HG03135 (cell line): Measurements from ENCODE around the gene LACRT.
"Not testable (repeated sequence)": the region's sequence is repeated elsewhere in the genome, so short reads cannot be mapped to it uniquely, and the experiment has no call there.

Source experiments
- ATAC-seq: cut with Tn5 transposase; IDR thresholded peaks from one replicate; pipeline ENCODE4 v1.9.1; 2021; ENCODE audit warnings: mild to moderate bottlenecking, moderate library complexity; ENCODE audit not compliant: unreplicated experiment

Gene LACRT, protein sequence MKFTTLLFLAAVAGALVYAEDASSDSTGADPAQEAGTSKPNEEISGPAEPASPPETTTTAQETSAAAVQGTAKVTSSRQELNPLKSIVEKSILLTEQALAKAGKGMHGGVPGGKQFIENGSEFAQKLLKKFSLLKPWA

DNA sequence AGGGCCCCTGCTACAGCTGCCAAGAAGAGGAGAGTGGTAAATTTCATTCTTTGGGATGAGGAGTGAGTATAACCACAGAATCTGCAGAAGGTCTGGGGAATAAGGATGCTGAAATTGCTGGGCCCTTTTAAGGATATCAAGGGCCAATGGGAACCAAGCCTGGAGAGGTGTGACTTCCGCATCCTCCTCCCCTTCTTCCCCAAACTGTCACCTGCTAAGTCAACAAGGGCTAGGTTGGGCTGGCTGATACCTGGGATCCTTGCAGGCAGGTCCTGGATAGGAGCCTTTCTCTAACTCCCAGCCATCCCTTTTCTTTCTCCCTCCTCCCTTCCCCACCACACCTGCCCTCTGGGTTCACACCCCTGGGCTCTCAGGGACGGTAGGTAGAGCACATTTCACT is at the start of gene LACRT:
Gene LACRT, minus strand, starts transcription at position 101 of the 400 bp plus-strand sequence. Its CDS starts 54 bp downstream, at position 47.
- ATAC-seq, result no peak

DNA sequence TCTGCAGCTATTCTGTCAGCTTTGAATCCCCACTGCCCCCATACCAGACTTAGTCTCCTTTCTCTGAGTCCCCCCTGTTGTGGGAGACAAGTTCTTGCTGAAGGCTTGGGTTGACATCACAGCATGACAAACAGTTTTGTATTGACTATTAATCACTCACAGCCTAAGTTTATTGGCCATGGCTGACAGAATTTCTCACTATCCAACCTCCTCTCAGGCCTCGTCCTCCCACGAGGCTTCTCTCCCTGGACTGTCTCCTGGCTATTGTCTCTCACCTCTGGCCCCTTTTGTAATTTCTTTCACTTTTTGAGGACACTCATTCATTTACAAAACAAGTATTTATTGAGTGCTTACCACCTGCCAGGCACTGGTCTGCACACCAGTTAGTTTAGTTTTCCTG is 48.7 kb upstream of the LACRT start:
- no peak for ATAC-seq

DNA sequence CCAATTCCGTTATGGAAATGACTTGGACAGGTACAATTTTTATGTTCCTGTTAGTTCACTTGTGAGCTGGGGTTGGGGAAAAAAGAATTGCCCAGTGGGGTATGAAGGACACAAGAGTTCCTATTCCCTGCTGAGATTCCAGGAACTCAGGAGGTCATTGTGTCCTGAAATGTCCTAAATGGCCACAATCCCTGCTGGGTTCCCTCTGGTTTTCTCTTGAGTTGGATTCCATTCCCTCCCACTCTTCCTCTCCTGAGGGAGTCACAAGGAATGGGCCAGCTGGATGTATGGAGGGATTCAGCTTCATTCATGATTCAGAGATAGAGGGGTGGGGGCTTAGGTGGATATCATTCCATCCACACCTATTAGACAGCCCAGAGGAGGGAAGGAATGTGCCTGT is 48.0 kb upstream of the LACRT start:
- no peak for ATAC-seq

DNA sequence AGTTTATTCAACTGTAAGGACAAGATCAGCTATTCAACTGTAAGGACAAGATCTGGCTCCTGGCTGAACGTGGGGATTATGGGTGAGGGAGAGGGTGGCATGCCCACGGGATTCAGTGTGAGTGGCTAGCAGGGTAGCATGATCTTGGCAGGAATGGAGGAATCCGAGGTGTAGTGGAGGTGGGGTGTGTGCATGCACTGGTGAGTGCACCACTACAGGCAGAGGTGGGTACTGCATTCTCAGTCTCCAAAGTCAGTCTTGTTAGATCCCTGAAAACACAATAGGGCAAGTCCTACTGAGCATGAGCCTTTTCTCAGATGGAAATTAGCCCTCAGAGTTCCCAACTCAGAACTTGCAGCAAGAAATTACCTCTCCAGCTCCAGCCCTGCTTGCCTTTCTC is 45.7 kb upstream of the LACRT start:
- ATAC-seq, result peak; percentile 66

DNA sequence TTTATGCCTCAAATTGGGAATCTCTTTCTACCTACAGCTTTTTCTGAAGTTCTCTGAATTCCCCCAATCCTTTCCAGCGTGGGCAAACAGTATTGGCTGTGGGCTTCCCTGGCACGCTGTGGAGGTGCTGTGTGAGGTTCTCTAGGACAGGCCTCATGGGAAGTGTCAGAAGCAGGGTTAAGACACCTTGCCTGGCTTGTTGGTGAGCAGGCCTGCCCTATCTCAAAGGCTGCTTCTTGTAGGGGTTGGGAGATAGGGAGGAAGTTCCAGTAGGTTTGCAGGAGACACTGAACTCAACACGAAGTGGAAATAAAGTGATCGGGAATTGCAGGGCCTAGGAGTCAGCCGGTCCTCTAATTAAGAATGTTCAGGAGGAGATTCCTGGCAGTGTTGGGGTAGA is 43.4 kb upstream of the LACRT start:
- no peak for ATAC-seq

DNA sequence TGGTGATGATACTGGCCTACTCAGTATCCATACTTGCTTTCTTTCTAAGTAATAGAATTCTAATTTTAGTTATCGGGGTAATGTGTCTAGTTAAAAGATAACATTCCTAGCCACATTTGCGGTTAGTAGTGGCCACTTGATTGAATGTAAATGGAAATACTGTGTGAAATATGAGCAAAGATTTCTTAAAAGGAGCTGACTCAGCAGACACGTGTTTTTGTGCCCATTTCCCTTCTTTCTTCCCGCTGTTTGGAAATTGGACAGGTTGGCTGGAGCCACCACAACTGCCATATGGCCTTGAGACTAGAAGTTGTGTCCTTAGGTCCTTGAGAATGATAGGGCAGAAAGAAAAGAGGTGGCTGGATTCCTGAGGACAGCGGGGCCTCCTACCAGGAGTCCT is 33.2 kb upstream of the LACRT start:
- no peak for ATAC-seq

DNA sequence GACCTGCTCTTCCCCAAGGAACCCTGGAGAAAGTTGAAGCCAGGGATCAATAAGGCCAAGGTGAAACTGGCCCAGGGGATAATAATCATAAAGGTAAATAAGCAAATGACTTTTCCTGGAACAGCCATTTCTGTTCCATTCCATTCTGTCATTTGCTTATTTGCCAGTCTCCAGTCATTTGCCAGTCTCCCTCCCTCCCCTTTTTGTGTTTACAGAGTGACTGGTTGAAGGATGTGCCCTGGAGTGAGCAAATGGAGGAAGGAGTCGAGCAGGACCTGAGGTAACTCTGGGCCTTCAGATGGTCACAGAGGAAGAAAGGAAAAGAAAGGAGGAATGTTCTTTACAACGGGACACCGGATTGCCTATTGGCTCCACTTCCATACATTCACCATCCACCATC is 31.3 kb upstream of the LACRT start:
- no peak for ATAC-seq

DNA sequence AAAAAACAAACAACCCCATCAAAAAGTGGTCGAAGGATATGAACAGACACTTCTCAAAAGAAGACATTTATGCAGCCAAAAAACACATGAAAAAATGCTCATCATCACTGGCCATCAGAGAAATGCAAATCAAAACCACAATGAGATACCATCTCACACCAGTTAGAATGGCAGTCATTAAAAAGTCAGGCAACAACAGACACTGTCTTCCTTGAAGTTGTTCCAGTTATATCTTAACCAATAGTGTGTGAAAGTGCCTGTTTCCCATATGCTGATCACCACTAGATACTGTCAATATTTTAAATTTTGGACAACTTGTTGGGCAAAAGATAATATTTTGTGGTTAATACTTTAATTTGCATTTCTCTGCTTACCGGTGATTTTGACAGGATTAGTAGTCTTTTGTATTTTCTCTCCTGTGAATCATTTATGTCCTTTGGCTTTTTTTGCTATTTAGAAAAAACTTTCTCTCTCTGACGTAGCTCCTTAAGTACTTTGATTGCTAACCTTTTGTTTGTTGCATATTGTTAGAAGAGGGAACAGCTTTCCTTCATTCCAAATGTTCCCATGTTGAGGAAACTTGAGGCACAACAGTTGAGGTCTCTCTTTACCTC is 30.4 kb upstream of the LACRT start:
- not testable (repeated sequence) for ATAC-seq

DNA sequence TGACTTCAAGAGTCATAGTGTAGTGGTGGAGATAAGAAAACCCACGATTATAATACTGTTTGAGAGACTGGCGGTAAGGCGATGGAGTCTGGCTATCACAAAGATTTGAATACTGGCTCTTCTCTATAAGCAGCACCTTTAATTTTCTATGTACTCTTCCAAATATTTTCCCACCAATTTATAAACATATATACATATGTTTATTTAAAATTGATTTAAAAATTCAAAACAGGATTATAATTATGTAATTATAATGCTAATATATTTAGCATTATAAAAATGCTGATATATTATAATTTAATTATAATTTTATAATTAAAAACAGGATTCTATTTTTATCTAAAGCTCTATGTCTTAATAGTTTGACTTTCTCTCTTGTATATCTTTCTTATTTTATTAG is 28.9 kb upstream of the LACRT start:
- no peak for ATAC-seq

DNA sequence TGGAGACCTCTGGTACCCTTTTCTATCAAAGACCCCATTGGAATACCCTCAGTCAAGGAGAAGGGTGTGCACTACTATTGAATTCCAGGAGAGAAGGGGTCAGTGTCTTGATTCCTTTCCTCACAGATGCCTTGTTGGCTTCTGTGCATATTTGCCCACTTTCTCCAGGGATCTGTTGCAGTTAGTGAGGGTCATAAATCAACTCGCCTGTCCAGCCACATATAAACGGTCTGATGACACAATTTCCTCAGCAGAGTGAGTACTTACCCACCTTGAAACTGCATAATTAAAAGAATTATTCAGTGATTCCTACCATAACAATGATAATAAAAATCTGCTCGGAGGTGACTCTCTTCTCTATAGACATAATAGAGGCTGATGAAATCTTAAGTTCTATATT is 27.3 kb upstream of the LACRT start:
- no peak for ATAC-seq

DNA sequence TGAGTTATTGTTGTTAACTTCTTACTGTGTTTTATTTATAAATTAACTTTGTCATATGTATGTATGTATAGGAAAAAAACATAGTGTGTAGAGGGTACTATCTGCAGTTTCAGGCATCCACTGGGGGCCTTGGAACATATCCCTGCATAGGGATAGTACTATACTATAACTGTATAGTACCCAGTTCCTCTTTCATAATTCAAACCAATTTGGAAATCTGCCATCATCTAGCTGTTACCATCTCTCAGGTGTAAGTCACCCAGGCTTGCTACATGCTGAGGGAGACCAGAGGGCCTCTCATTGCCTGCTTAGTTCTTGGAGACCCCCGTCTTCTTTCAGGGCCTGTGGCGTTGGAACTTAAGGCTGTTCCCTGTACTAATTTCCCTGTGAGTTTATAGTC is 26.4 kb upstream of the LACRT start:
- ATAC-seq, result no peak

DNA sequence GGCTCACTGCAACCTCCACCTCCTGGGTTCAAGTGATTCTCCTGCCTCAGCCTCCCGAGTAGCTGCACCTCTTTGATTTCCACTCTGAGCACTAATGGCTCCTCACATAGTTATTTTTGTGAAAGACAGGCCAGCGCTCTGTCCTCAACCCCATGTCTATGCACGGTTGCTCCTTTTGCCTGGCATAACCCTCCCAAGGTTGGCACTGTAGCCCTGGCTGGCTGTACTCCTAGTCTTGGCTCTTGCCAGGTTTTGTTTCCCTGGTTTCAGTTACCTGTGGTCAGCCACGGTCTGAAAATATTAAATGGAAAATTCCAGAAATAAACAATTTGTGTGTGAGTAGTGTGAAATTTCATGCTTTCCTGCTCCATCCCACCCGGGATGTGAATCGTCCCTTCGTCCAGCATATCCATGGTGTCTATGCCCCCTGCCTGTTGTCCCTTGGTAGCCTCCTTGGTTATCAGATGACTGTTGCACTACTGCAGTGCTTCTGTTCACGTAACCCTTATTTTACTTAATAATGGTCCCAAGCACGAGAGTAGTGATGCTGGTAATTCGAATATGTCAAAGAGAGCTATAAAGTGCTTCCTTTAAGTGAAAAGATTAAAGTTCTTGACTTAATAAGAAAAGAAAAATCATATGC is 25.7 kb upstream of the LACRT start:
- no peak for ATAC-seq

DNA sequence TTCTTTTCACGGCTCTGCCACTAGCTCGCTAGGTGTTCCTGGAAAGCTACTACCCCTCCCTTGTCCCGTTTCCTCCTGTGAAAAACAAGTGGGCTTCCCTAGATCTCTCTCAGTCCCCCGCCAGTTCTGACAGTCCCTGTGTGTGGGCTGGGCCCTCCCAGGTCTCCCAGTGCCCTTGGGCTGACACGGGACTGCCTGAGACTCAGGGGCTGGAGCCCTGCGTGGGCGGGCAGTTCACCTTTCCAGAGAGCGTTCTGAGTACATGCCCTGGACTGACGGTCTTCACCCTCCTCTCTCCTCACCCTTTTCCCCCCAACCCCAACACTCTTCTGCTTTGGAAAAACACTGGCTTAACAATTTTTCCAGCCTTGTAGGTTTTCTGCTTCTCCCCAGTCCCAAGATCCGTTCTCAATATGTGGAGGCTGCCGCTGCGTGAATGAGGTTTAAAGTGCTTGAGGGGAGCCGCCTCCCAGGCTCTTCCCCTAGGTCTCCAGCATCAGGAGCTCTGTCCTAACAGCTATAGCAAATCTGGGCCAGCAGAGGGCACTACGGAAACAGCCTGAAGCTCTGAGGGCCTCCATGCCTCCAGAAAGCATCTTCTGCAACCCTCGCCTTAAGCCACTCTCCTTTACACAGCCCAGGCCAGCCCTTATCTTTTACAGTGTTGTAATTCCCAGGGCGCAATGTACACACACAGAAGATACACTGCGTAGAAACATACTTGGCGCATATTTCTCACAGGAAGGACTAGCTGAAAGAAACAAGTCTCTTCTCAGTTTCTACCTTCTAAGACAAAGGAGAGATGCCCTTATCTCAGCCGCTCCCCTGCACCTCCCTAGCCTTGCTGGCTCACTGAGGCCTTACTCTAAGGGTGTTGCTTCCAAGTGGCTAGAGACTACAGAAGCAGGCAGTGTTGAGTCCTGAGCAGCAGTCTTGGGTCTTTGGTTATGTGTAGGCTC is 23.9 kb upstream of the LACRT start:
- ATAC-seq, result peak; percentile 65

DNA sequence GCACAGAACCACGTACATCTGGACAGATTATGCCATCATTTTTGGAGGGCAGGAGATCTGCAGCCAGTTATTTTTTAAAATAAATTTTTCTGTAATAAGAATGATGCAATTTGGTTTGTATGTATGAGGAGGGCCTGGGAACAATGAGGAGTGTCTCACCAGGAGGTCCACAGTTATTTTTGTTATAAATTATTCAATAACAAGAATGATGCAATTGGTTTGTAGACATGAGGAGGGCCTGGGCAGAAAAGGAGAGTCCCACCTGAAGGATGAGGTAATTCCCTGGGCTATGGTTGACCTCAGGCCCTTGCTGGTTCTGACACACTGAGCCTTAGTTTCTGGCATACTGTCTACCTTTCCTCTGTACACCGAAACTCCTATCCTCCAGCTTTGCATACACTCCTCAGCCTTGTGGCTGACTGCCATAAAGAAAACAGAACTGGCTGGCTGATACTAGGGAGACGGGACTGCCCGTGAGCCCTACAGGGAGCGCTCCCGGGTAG is 22.5 kb upstream of the LACRT start:
- ATAC-seq, result no peak

DNA sequence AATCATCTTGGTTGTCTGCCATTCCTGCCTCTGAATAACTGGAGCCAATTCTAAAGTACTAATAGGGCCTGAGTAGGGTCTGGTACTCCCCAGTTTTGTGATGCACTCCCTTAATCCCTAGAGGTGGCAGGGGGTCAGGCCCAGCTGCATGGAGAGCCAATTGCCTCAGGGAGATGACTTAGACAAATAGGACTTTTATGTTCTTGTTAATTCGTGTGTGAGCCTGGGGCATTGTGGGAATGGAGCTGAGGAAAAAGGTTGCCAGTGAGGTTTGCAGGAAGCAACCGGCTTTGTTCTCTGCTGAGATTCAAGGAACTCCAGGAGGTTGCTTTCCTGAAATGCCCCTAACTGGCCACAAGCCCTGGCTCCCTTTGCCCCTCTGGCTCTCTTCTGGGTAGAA is 20.2 kb upstream of the LACRT start:
- ATAC-seq, result no peak

DNA sequence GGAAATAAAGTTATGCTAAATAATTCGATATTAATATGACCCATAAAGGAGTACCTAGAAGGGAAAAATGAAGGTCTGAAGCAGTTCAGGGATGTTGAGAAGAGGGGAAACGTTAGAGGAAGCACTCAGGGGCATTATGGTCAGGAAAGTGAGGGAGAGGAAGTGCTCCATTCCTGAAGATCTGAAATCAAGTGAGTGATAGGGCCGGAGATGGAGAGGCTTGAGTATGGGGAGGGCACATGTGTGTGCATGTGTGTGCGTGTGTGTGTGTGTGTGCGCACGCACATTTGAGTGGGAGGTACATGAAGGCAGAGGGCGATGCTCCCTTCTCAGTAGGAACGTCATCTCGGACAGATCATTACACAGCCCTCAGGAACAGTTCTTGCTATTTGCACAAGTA is 18.3 kb upstream of the LACRT start:
- no peak for ATAC-seq

DNA sequence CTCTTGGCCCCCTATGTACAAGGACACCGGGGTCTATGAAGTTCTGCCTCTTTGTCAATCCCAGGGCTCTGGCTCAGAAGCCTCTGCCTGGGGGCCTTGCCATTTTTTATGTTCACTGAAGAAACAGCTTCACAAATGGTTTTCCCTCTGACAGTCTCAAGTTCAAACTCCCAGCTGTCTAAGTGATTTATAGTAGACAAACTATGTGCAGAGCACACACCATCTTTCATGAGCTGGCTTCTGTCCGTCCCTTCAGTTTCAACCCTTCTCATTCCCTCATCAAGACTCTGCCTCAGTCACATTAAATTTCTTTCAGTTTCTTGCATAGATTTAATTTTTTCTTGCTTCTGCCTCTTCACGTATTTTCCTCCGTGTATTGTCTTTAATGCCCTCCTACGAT is 16.2 kb upstream of the LACRT start:
- no peak for ATAC-seq

DNA sequence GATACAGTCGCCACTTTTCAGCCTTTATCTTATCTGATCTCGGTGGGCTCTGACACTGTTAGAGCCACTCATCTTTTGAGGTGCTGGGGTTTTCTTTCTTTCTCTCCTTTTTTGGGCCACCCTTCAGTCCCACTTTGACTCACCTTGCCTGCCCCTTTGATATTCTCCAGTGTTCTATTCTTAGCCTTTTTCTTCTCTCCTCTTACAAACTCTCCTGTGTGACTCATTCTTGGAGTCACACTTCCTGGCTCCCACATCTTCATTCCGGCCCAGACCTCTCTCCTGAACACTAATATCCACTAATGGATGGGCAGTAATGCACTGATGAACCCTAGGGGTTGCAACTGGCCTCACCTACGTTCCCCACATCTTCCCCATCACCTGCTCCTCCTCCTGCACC is 15.7 kb upstream of the LACRT start:
- no peak for ATAC-seq

DNA sequence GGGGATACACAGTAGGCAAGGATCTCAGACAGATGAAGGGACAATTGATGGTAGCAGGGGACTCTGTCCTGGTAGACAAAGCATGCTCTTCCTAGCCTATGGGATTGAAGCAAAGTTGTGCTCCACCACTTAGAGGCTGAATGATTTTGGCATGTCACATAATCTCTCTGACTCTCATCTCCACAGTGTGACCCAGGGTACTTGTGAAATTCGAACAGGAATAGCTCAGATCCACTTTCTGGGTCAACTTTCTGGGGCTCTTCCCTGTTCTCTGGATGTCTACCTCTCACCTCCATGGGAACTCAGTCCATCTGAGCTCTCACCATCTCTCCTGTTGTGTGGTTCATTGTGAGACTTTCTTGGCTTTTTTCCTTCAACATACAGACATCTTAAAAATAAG is 15.1 kb upstream of the LACRT start:
- no peak for ATAC-seq

DNA sequence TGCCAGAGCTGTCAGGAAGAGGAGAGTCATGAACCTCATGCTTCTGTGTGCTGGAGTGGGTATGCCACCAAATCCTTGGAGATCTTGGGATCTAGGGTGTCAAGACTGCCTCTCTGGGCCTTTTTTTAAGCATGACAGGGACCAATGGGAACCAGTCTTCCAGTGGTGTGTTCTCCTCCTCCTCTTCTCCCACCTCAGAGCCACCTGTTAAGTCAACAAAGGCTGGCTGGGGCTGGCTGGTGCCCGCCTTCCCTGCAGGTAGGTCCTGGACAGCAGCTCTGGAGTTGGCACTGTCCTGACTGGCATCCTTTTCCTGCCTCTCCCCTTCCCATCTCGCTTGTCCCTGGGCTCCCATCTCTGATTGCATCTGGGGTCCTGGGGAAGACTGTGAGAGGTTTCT is 13.6 kb upstream of the LACRT start, which contains the start of gene DCD:
Gene DCD, minus strand, starts transcription at position 101 of the 400 bp plus-strand sequence. Its CDS starts 62 bp downstream, at position 39.
- no peak for ATAC-seq

DNA sequence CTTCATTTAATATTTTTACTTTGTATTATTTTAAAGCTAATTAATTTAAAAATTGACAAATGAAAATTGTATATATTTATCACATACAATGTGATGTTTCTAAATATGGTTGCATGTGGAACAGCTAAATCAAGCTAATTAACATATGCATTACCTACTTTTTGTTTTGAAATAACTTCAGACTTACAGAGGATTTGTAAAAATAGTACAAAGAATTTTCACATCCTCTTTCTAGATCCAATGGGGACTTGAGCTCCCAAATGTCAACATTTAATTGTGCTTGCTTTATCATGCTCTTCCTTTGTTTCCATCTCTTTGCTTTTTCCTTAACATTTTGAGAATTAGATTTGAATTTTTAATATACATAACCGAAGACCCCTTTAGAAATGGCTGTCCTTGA is 6.9 kb upstream of the LACRT start:
- ATAC-seq, result no peak
